Cardiac fibroblast (primary cell): ENCODE results near the gene MNAT1.

Experiments used
- DNase-seq, 2 donors: peaks; one replicate each; pipeline versions ENCODE4 v3.0.0 to v3.0.0-alpha.2; 2010; ENCODE audit warnings: low read depth in 2 of 2
- H3K4me3 ChIP-seq, 2 donors: replicated peaks in 1 of 2; 1 replicate in 1 of 2; 2 replicates in 1 of 2; pipeline ENCODE4 v1.5.1; 2011; ENCODE audit warnings: low read depth in 2 of 2, low read length in 2 of 2, mild to moderate bottlenecking in 2 of 2, moderate library complexity in 1 of 2
- TF ChIP-seq, protein P1 (sequence below): IDR thresholded peaks from one replicate; pipeline ENCODE4 v1.5.1; 2011; ENCODE audit warnings: low read depth, mild to moderate bottlenecking, low read length, inconsistent platforms

MNAT1 gene

DNA sequence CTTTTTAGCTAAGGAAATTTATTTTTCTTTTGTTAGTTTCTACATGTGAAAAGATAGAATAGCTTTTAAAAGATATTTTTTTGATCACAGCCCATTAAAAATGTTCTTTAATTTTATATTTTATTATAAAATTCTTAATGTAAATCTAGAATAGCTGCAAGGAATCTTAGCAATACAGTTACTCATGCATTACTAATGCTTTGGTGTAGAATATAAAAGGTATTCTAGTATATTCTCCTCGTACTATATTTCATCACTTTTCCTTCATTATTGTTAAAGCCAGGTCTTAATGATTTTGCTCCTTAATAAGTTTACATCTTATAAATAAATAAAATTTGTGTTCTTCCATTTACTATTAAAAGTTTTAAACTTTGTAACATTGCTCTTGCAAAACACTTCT, 82.6 kb downstream of the MNAT1 start:
- TF ChIP-seq, protein P1, sequence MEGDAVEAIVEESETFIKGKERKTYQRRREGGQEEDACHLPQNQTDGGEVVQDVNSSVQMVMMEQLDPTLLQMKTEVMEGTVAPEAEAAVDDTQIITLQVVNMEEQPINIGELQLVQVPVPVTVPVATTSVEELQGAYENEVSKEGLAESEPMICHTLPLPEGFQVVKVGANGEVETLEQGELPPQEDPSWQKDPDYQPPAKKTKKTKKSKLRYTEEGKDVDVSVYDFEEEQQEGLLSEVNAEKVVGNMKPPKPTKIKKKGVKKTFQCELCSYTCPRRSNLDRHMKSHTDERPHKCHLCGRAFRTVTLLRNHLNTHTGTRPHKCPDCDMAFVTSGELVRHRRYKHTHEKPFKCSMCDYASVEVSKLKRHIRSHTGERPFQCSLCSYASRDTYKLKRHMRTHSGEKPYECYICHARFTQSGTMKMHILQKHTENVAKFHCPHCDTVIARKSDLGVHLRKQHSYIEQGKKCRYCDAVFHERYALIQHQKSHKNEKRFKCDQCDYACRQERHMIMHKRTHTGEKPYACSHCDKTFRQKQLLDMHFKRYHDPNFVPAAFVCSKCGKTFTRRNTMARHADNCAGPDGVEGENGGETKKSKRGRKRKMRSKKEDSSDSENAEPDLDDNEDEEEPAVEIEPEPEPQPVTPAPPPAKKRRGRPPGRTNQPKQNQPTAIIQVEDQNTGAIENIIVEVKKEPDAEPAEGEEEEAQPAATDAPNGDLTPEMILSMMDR = no peak
- no peak for DNase-seq

DNA sequence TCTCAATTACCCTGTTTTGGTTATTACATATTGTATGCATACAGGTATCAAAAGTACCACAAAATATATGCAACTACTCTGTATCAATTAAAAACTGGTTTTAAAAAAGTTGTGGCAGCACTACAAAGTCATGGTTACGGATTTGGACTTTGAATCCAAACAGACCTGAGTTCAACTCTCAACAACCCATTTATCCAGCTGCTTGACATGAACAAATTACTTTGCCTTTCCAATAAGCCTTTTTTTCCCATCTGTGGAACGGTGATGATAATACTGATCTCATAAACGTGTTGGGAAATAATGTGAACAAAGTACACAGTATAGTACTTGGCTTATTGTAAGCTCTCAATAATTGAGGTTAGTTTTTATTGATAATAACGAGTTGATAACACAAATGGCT, 85.0 kb downstream of the MNAT1 start:
- no peak for DNase-seq
- no peak overlapping the region for H3K4me3 ChIP-seq
- TF ChIP-seq, protein P1 = no peak

More for the DNA sequence above, 82.6 kb downstream of the MNAT1 start:
- H3K4me3 ChIP-seq = no peak overlapping the region

GRCh38 chr14:60838601-60839000, 104.0 kb downstream of the MNAT1 start:
- H3K4me3 ChIP-seq = no peak overlapping the region
- TF ChIP-seq, protein P1 = no peak
- DNase-seq = no peak

- DNase-seq = no peak
- TF ChIP-seq, protein P1 = no peak
- H3K4me3 ChIP-seq = no peak overlapping the region
These were observed 104.5 kb downstream of the MNAT1 start for GRCh38 chr14:60839057-60839456.

- TF ChIP-seq, protein P1 = no peak
- no peak overlapping the region for H3K4me3 ChIP-seq
- DNase-seq = no peak
These were observed 105.1 kb downstream of the MNAT1 start for GRCh38 chr14:60839657-60840056.

GRCh38 chr14:60840313-60840712, 105.8 kb downstream of the MNAT1 start:
- no peak for DNase-seq
- TF ChIP-seq, protein P1 = no peak
- no peak overlapping the region for H3K4me3 ChIP-seq

GRCh38 chr14:60845523-60845922, 111.0 kb downstream of the MNAT1 start:
- H3K4me3 ChIP-seq = no peak overlapping the region
- DNase-seq = no peak
- TF ChIP-seq, protein P1 = no peak
